Bronchial epithelial cell (primary cell): ENCODE results near the gene CCDC192. TPM values are rescaled to one million over a fixed set of nuclear protein-coding genes. Genes with fewer than 3 reads are reported as not detected.

Experiments
- DNase-seq: peaks from one replicate; pipeline ENCODE4 v3.0.0-alpha.2; 2010; ENCODE audit warnings: low read depth
- FAIRE-seq: peaks from 2 replicates; lab custom pipeline; 2011; peaks lifted over from hg19 to GRCh38; lab: Jason Lieb, UNC
- H3K27me3 ChIP-seq: 2 replicates; pipeline ENCODE4 v1.5.1; 2011; ENCODE audit warnings: low read length; ENCODE audit not compliant: control insufficient read depth, insufficient read depth
- H3K36me3 ChIP-seq: 2 replicates; pipeline ENCODE4 v1.5.1; 2011; ENCODE audit warnings: low read length; ENCODE audit not compliant: control insufficient read depth, insufficient read depth
- H3K4me3 ChIP-seq: 2 replicates; pipeline ENCODE4 v1.5.1; 2011; ENCODE audit warnings: mild to moderate bottlenecking, low read depth, low read length, control low read depth
- total RNA-seq: library from RNA; depleted of rRNA; stranded (reverse); fragments of >200 nt; gene quantifications from 2 replicates; pipeline ENCODE4 v1.2.1, GENCODE V29; 2014
- TF ChIP-seq, protein P1 (sequence below): IDR thresholded peaks from 2 replicates; pipeline ENCODE4 v1.5.1; 2011; ENCODE audit warnings: mild to moderate bottlenecking, moderate library complexity, low read length, control low read depth, inconsistent platforms; ENCODE audit not compliant: insufficient read depth, severe bottlenecking

The CCDC192 gene
- total RNA-seq, 1 donor from 2014 or later: not detected

DNA sequence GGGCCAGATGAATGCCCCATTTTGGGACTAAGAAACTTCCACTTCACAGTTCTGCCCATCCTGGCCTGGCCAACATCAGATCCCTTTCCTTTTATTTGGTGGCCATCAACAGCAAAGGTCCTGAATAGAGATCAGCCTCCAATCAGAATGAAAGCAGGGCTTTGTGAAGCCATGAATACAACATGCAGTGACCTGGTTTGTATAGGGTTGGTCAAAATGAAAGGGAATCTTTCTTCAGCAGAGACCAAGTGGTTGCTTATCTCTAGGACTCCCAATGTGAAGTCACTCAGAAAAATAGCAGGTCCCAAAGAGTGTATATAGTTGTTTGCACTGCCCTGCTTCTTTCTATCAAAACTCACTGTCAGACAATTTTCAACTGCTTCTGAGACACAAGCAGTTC is 266.5 kb downstream of the CCDC192 start:
- Histone ChIP-seq H3K36me3 (peaks cover 4% of the 10 kb centered on the region), H3K27me3 (no peaks in the 10 kb centered on the region), H3K4me3 (no peak overlapping the region)
- FAIRE-seq: no peak
- TF ChIP-seq, protein P1, sequence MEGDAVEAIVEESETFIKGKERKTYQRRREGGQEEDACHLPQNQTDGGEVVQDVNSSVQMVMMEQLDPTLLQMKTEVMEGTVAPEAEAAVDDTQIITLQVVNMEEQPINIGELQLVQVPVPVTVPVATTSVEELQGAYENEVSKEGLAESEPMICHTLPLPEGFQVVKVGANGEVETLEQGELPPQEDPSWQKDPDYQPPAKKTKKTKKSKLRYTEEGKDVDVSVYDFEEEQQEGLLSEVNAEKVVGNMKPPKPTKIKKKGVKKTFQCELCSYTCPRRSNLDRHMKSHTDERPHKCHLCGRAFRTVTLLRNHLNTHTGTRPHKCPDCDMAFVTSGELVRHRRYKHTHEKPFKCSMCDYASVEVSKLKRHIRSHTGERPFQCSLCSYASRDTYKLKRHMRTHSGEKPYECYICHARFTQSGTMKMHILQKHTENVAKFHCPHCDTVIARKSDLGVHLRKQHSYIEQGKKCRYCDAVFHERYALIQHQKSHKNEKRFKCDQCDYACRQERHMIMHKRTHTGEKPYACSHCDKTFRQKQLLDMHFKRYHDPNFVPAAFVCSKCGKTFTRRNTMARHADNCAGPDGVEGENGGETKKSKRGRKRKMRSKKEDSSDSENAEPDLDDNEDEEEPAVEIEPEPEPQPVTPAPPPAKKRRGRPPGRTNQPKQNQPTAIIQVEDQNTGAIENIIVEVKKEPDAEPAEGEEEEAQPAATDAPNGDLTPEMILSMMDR: no peak
- no peak for DNase-seq

DNA sequence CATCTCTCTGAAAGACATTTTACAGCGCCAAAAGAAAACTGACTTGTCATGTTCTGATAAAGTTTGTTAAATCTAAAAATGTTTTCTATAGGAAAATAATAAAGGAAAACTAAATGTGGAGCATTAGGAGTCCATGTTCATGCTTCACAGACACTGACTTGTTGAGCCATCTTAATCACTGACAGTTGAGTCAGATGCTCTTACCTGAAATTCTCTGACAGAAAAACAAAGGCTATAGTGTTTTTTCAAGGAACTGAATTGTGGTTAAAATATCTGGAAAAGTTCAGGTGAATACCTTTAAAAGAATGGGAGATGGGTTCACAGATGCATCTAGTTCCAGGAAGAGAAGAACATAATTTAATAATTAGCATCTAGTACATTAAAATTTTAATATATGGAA is 266.9 kb downstream of the CCDC192 start:
- Histone ChIP-seq H3K27me3 (no peaks in the 10 kb centered on the region), H3K36me3 (peaks cover 4% of the 10 kb centered on the region), H3K4me3 (no peak overlapping the region)
- DNase-seq (peak; percentile 41), FAIRE-seq (no peak)
- TF ChIP-seq, protein P1: no peak

DNA sequence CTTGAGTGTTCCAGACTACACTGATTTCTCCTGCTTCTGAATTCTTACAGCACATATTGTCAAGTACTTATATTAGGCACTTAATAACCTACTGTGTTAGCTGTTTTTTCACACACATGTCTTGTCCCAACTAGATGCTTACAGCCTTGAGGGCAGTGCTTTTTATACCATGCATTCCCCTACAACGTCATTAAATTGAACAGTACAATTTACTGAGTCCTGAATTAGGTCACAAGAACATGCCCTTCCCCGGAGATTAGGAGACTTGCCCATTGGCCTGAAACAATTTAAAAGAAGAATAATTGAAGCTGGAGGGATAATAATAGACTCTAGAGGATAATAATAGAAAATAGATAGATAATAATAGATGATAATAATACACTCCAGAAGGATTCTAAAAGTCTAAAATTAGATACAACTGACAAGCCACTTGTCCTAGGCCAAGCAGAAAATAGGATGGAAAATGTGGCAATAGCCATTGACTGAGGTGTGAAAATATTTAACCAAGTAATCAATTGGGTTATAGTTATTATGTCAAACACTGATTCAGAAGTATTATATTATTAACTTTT is 267.7 kb downstream of the CCDC192 start:
- FAIRE-seq (no peak), DNase-seq (no peak)
- TF ChIP-seq, protein P1: no peak
- H3K27me3 ChIP-seq: no peaks in the 10 kb centered on the region
- peaks cover 4% of the 10 kb centered on the region for H3K36me3 ChIP-seq
- H3K4me3 ChIP-seq: no peak overlapping the region

DNA sequence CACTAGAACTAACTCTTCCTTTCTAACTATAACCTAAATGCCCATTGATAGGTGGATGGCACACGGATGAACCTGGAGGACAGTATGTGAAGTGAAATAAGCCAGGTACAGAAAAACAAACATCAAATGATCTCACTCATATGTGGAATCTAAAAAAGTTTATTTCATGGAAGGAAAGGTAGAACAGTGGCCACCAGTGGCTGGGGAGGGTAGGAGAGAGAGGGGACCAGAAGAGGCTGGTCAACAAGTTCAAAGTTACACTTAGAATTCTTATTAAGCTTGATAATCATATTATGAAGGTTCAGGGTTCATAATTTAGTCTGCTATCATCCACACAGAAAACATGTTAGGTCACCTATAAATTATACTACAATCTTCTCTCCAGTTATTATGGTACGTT is 272.8 kb downstream of the CCDC192 start:
- H3K4me3 ChIP-seq: no peak overlapping the region
- TF ChIP-seq, protein P1: no peak
- DNase-seq (no peak), FAIRE-seq (no peak)
- H3K36me3 ChIP-seq: no peaks in the 10 kb centered on the region
- H3K27me3 ChIP-seq: no peaks in the 10 kb centered on the region

DNA sequence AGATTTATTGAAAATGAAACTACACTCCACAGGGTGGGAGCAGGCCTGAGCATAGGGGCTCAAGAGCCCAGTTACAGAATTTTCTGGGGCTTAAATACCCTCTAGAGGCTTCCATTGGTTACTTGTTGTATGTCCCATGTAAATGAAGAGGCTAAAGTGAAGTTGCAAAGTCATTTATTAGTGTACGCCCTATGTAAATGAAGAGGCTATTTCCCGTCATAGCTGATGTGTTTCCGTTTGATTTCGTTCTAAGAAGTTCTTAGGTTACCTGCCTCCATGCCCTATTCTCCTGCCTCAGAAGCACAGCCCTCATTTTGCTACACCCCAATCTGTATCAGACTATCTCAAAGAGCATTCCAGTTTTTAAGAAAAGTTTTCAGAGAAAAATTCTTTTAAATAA is 273.3 kb downstream of the CCDC192 start:
- FAIRE-seq (no peak), DNase-seq (no peak)
- no peaks in the 10 kb centered on the region for H3K36me3 ChIP-seq
- H3K4me3 ChIP-seq: no peak overlapping the region
- H3K27me3 ChIP-seq: no peaks in the 10 kb centered on the region
- TF ChIP-seq, protein P1: no peak
